Spinal cord (tissue), 10 donors: Measurements from ENCODE around the gene NF2. TPM values are rescaled to one million over a fixed set of nuclear protein-coding genes. Genes with fewer than 3 reads are reported as not detected.

Source experiments
- DNase-seq, 6 donors: peaks; one replicate each; pipeline versions ENCODE4 v3.0.0 to v3.0.0-alpha.2; 2013 to 2015; ENCODE audit warnings: low spot score in 6 of 6, low read depth in 4 of 6
- H3K27ac ChIP-seq: one replicate; pipeline ENCODE4 v1.5.1; 2013; ENCODE audit warnings: low read depth, low read length, control low read depth
- H3K27me3 ChIP-seq: one replicate; pipeline ENCODE4 v1.6.1; 2013; ENCODE audit warnings: low read length; ENCODE audit not compliant: control insufficient read depth, insufficient read depth
- H3K36me3 ChIP-seq: one replicate; pipeline ENCODE4 v1.6.1; 2013; ENCODE audit warnings: low read length; ENCODE audit not compliant: control insufficient read depth, insufficient read depth
- H3K4me1 ChIP-seq: one replicate; pipeline ENCODE4 v1.6.1; 2013; ENCODE audit warnings: low read length; ENCODE audit not compliant: control insufficient read depth, insufficient read depth
- H3K4me3 ChIP-seq: one replicate; pipeline ENCODE4 v1.5.1; 2013; ENCODE audit warnings: low read depth, low read length, control low read depth
- H3K9me3 ChIP-seq: one replicate; pipeline ENCODE4 v1.6.1; 2013; ENCODE audit warnings: low read length; ENCODE audit not compliant: control insufficient read depth, insufficient read depth
- WGBS: methylation state at CpG from one replicate; pipeline ENCODE4 v1.1.5; 2013; ENCODE audit warnings: missing lambda C conversion rate; ENCODE audit not compliant: insufficient coverage; 5-methylcytosine and 5-hydroxymethylcytosine counted together
- polyA plus RNA-seq, 2 donors: library from polyadenylated mRNA; unstranded; fragments of 120-200 nt; gene quantifications; one replicate each; pipeline ENCODE4 v1.2.1, GENCODE V29; 2013; ENCODE audit not compliant: insufficient read length in 2 of 2
- total RNA-seq, 2 donors: library from RNA; depleted of rRNA in 1 of 2; stranded (reverse); fragments of 120-200 nt in 1 of 2; fragments of >200 nt in 1 of 2; gene quantifications; one replicate each; pipeline versions ENCODE4 v1.2.3 to v1.2.4, GENCODE V29; 2013 to 2014
- donor health status: healthy.

NF2 gene
- total and polyA plus RNA-seq, 4 donors, result 35.4 to 48.7 (median 39.6) TPM

- 83% methylated on average over 1 of the region's 1 CpG for WGBS
Measured at GRCh38 chr22:29637181-29637580, 33.7 kb downstream of the NF2 start.

GRCh38 chr22:29638678-29639077 is 35.2 kb downstream of the NF2 start:
- no CpG with 5 or more reads among the region's 1 CpG for WGBS
- Histone ChIP-seq H3K4me1 (no peaks in the 10 kb centered on the region), H3K4me3 (no peak overlapping the region), H3K27ac (no peak overlapping the region), H3K9me3 (no peaks in the 10 kb centered on the region), H3K27me3 (no peaks in the 10 kb centered on the region), H3K36me3 (no peaks in the 10 kb centered on the region)
- no peak for DNase-seq

More at GRCh38 chr22:29637181-29637580, 33.7 kb downstream of the NF2 start:
- Histone ChIP-seq H3K27me3 (no peaks in the 10 kb centered on the region), H3K36me3 (no peaks in the 10 kb centered on the region), H3K4me1 (no peaks in the 10 kb centered on the region), H3K4me3 (no peak overlapping the region), H3K27ac (no peak overlapping the region), H3K9me3 (no peaks in the 10 kb centered on the region)
- DNase-seq, result no peak

GRCh38 chr22:29639096-29639495 is 35.7 kb downstream of the NF2 start:
- Histone ChIP-seq H3K4me1 (no peaks in the 10 kb centered on the region), H3K4me3 (no peak overlapping the region), H3K27me3 (no peaks in the 10 kb centered on the region), H3K36me3 (no peaks in the 10 kb centered on the region), H3K27ac (no peak overlapping the region), H3K9me3 (no peaks in the 10 kb centered on the region)
- DNase-seq, result no peak

- peak in 1 of 6 donors; percentile 41 for DNase-seq
- H3K4me3 ChIP-seq, result no peak overlapping the region
- WGBS, result 66% methylated on average over 4 of the region's 8 CpGs
- no peaks in the 10 kb centered on the region for H3K27me3 ChIP-seq
- H3K4me1 ChIP-seq, result no peaks in the 10 kb centered on the region
- no peaks in the 10 kb centered on the region for H3K9me3 ChIP-seq
- H3K27ac ChIP-seq, result no peak overlapping the region
- H3K36me3 ChIP-seq, result peaks cover 3% of the 10 kb centered on the region
Measured at GRCh38 chr22:29641042-29641699, 37.7 kb downstream of the NF2 start.

- no peak overlapping the region for H3K27ac ChIP-seq
- WGBS, result 63% methylated on average over 6 of the region's 10 CpGs
- no peaks in the 10 kb centered on the region for H3K27me3 ChIP-seq
- peak in 1 of 6 donors; percentile 59 for DNase-seq
- peaks cover 3% of the 10 kb centered on the region for H3K36me3 ChIP-seq
- no peaks in the 10 kb centered on the region for H3K4me1 ChIP-seq
- H3K9me3 ChIP-seq, result no peaks in the 10 kb centered on the region
- no peak overlapping the region for H3K4me3 ChIP-seq
Measured at GRCh38 chr22:29641700-29642330, 38.4 kb downstream of the NF2 start.

- no peaks in the 10 kb centered on the region for H3K9me3 ChIP-seq
- H3K4me1 ChIP-seq, result no peaks in the 10 kb centered on the region
- H3K36me3 ChIP-seq, result peaks cover 3% of the 10 kb centered on the region
- no peak for DNase-seq
- no peak overlapping the region for H3K4me3 ChIP-seq
- WGBS, result 76% methylated on average over 2 of the region's 4 CpGs
- H3K27me3 ChIP-seq, result no peaks in the 10 kb centered on the region
- no peak overlapping the region for H3K27ac ChIP-seq
Measured at GRCh38 chr22:29642694-29643093, 39.3 kb downstream of the NF2 start.

DNA sequence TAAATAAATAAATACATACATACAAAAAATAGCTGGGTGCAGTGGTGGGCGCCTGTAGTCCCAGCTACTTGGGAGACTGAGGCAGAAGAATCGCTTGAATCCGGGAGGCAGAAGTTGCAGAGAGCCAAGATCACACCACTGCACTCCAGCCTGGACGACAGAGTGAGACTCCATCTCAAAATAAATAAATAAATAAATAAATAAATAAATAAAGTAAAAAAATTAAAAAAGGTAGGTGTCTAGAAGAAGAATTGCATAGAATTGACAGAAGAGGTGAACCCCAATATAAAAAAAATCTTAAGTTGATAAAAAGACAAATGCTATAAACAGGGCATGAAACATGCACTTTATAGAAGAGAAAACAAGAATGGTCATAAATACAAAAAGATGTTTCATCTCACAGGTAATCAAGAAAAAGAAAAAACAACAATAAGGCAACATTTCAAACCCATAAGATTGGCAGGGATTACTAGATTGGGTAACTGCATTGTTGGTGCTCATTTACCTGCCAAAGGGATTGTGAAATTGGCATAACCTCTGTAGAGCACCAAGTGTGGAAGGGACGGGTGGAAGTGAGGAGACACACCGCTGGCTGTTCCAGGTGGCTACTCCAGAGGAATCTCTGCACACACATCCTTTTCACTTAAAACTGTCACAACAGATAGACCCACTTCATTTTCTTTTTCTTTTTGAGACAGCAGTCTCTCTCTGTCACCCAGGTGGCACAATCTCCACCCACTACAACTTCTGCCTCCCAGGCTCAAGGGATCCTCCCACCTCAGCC is 44.7 kb downstream of the NF2 start:
- no peaks in the 10 kb centered on the region for H3K4me1 ChIP-seq
- no peaks in the 10 kb centered on the region for H3K9me3 ChIP-seq
- no CpG with 5 or more reads among the region's 6 CpGs for WGBS
- no peak for DNase-seq
- peaks cover 11% of the 10 kb centered on the region for H3K36me3 ChIP-seq
- no peak overlapping the region for H3K4me3 ChIP-seq
- H3K27ac ChIP-seq, result no peak overlapping the region
- H3K27me3 ChIP-seq, result no peaks in the 10 kb centered on the region

- H3K27me3 ChIP-seq, result no peaks in the 10 kb centered on the region
- H3K36me3 ChIP-seq, result peaks cover 12% of the 10 kb centered on the region
- WGBS, result no CpG with 5 or more reads among the region's 5 CpGs
- H3K9me3 ChIP-seq, result no peaks in the 10 kb centered on the region
- no peak overlapping the region for H3K4me3 ChIP-seq
- DNase-seq, result no peak
- no peaks in the 10 kb centered on the region for H3K4me1 ChIP-seq
- no peak overlapping the region for H3K27ac ChIP-seq
Measured at GRCh38 chr22:29650370-29650769, 46.9 kb downstream of the NF2 start.

GRCh38 chr22:29651652-29652051 is 48.2 kb downstream of the NF2 start:
- no CpG with 5 or more reads among the region's 1 CpG for WGBS
- Histone ChIP-seq H3K36me3 (peaks cover 15% of the 10 kb centered on the region), H3K4me3 (no peak overlapping the region), H3K27me3 (no peaks in the 10 kb centered on the region), H3K4me1 (no peaks in the 10 kb centered on the region), H3K9me3 (no peaks in the 10 kb centered on the region), H3K27ac (no peak overlapping the region)
- DNase-seq, result peak in 1 of 6 donors; percentile 19
